ENCODE data around the gene UBR3.

UBR3 gene

GRCh38 chr2:169828141-169828811 is 1.0 kb downstream of the UBR3 start:
- Histone ChIP-seq H3K4me1 (ENCODE audit: control insufficient read depth, insufficient read depth, low read length) (no peaks in the 10 kb centered on the region), H3K4me3 (ENCODE audit: low read depth, low read length) (peak overlapping the region; percentile 98), H3K27ac (ENCODE audit: extremely low read depth, low read depth, low read length) (peak overlapping the region; percentile 79; the same call in 1 of the 2 replicates), H3K9me3 (ENCODE audit: control insufficient read depth, insufficient read depth, low read depth, low read length) (no peaks in the 10 kb centered on the region), H3K36me3 (ENCODE audit: control insufficient read depth in 2 of 2, insufficient read depth in 1 of 2, low read length in 2 of 2) (peaks cover 0 to 10% of the 10 kb centered on the region in 2 experiments; a peak in 2 of 3 replicates)
- CTCF ChIA-PET, result interaction anchor here (0.9 to 2.0 kb wide), 3 partner anchors 59 to 376 kb away, joined by 3 to 6 read pairs (median 3); no protein-coding TSS in a partner anchor
- POLR2A ChIA-PET, result interaction anchor here (0.6 to 2.1 kb wide), 11 partner anchors 10 to 100 kb away, joined by 3 to 12 read pairs (median 4); partner anchors contain the start of genes KLHL23 and SSB
- TF ChIP-seq, protein P1, sequence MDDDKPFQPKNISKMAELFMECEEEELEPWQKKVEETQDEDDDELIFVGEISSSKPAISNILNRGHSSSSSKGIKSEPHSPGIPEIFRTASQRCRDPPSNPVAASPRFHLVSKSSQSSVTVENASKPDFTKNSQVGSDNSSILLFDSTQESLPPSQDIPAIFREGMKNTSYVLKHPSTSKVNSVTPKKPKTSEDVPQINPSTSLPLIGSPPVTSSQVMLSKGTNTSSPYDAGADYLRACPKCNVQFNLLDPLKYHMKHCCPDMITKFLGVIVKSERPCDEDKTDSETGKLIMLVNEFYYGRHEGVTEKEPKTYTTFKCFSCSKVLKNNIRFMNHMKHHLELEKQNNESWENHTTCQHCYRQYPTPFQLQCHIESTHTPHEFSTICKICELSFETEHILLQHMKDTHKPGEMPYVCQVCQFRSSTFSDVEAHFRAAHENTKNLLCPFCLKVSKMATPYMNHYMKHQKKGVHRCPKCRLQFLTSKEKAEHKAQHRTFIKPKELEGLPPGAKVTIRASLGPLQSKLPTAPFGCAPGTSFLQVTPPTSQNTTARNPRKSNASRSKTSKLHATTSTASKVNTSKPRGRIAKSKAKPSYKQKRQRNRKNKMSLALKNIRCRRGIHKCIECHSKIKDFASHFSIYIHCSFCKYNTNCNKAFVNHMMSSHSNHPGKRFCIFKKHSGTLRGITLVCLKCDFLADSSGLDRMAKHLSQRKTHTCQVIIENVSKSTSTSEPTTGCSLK (tag by site-specific recombination; IDR thresholded peaks at IDR 0.05), result no peak
- TF ChIP-seq PRDM6 (tag by site-specific recombination; IDR thresholded peaks at IDR 0.05) (no peak), GLI2 (tag by site-specific recombination; IDR thresholded peaks at IDR 0.05; ENCODE audit: borderline replicate concordance, low read depth) (no peak), ZFP41 (tag by site-specific recombination; IDR thresholded peaks at IDR 0.05; ENCODE audit: borderline replicate concordance) (no peak), ZNF23 (tag by site-specific recombination; IDR thresholded peaks at IDR 0.05; ENCODE audit: borderline replicate concordance) (no peak), ZNF274 (IDR thresholded peaks at IDR 0.05; ENCODE audit: low read length) (no peak), ZNF274 (tag by site-specific recombination; IDR thresholded peaks at IDR 0.05; ENCODE audit: borderline replicate concordance) (no peak), ZNF248 (tag by site-specific recombination; IDR thresholded peaks at IDR 0.05) (no peak), PRDM10 (tag by site-specific recombination; IDR thresholded peaks at IDR 0.05) (no peak), ZNF610 (tag by site-specific recombination; IDR thresholded peaks at IDR 0.05; ENCODE audit: borderline replicate concordance) (no peak), TRIM28 (IDR thresholded peaks at IDR 0.05; ENCODE audit: borderline replicate concordance, low read length) (0 out of 2 replicates have a peak, but pooled peaks have one; percentile 24), ZEB2 (tag by site-specific recombination; IDR thresholded peaks at IDR 0.05) (no peak), ZNF341 (tag by site-specific recombination; IDR thresholded peaks at IDR 0.05; ENCODE audit: low read depth) (peak; percentile 82), ZXDB (tag by site-specific recombination; IDR thresholded peaks at IDR 0.05) (no peak), ZNF792 (tag by site-specific recombination; IDR thresholded peaks at IDR 0.05) (no peak), ZNF133 (tag by site-specific recombination; IDR thresholded peaks at IDR 0.05) (no peak), KLF9 (tag by site-specific recombination; IDR thresholded peaks at IDR 0.05; ENCODE audit: low read depth) (peak; percentile 11; the same call in 1 of the 2 replicates), ZNF830 (tag by site-specific recombination; IDR thresholded peaks at IDR 0.05; ENCODE audit: low read depth) (no peak)
- TF ChIP-seq, protein P2, sequence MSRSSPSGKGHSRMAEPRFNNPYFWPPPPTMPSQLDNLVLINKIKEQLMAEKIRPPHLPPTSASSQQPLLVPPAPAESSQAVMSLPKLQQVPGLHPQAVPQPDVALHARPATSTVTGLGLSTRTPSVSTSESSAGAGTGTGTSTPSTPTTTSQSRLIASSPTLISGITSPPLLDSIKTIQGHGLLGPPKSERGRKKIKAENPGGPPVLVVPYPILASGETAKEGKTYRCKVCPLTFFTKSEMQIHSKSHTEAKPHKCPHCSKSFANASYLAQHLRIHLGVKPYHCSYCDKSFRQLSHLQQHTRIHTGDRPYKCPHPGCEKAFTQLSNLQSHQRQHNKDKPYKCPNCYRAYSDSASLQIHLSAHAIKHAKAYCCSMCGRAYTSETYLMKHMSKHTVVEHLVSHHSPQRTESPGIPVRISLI (tag by site-specific recombination; IDR thresholded peaks at IDR 0.05), result no peak
- TF ChIP-seq, protein P3, sequence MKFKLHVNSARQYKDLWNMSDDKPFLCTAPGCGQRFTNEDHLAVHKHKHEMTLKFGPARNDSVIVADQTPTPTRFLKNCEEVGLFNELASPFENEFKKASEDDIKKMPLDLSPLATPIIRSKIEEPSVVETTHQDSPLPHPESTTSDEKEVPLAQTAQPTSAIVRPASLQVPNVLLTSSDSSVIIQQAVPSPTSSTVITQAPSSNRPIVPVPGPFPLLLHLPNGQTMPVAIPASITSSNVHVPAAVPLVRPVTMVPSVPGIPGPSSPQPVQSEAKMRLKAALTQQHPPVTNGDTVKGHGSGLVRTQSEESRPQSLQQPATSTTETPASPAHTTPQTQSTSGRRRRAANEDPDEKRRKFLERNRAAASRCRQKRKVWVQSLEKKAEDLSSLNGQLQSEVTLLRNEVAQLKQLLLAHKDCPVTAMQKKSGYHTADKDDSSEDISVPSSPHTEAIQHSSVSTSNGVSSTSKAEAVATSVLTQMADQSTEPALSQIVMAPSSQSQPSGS (tag by site-specific recombination; IDR thresholded peaks at IDR 0.05; ENCODE audit: low read depth), result no peak
- TF ChIP-seq, protein P4, sequence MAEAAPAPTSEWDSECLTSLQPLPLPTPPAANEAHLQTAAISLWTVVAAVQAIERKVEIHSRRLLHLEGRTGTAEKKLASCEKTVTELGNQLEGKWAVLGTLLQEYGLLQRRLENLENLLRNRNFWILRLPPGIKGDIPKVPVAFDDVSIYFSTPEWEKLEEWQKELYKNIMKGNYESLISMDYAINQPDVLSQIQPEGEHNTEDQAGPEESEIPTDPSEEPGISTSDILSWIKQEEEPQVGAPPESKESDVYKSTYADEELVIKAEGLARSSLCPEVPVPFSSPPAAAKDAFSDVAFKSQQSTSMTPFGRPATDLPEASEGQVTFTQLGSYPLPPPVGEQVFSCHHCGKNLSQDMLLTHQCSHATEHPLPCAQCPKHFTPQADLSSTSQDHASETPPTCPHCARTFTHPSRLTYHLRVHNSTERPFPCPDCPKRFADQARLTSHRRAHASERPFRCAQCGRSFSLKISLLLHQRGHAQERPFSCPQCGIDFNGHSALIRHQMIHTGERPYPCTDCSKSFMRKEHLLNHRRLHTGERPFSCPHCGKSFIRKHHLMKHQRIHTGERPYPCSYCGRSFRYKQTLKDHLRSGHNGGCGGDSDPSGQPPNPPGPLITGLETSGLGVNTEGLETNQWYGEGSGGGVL (tag by site-specific recombination; IDR thresholded peaks at IDR 0.05), result peak; percentile 88
